ENCODE data around the gene SPPL3. TPM values are rescaled to one million over a fixed set of nuclear protein-coding genes. Genes with fewer than 3 reads are reported as not detected.
"Not testable (repeated sequence)": the region's sequence is repeated elsewhere in the genome, so short reads cannot be mapped to it uniquely, and the experiment has no call there.

Gene SPPL3
- total RNA-seq, 4 donors from 2014 or later: 25.5 to 30.4 (median 29.0) TPM

- Histone ChIP-seq H3K27ac (peak overlapping the region in 1 of 4 donors; percentile 55), H3K36me3 (no peaks in the 10 kb centered on the region), H3K4me3 (no peak overlapping the region), H3K9me3 (no peaks in the 10 kb centered on the region), H3K27me3 (no peaks in the 10 kb centered on the region), H3K4me1 (peaks cover 0 to 82% (median 42%) of the 10 kb centered on the region in 4 donors)
- no peak for TF ChIP-seq EP300 (IDR thresholded peaks at IDR 0.05)
- 53 to 61% methylated on average over 5 of the region's 5 CpGs for WGBS, 2 donors
- DNase-seq (ENCODE audit: low spot score in 2 of 2): no peak
Measured at GRCh38 chr12:120844297-120844696, 59.9 kb downstream of the SPPL3 start.

GRCh38 chr12:120843472-120843871, 60.7 kb downstream of the SPPL3 start:
- Histone ChIP-seq H3K4me1 (peaks cover 0 to 79% (median 42%) of the 10 kb centered on the region in 4 donors), H3K27me3 (no peaks in the 10 kb centered on the region), H3K27ac (peak overlapping the region in 1 of 4 donors; percentile 2), H3K4me3 (no peak overlapping the region), H3K9me3 (no peaks in the 10 kb centered on the region), H3K36me3 (no peaks in the 10 kb centered on the region)
- no peak for TF ChIP-seq EP300 (IDR thresholded peaks at IDR 0.05)
- TF ChIP-seq POLR2A (IDR thresholded peaks at IDR 0.05): no peak
- no peak for TF ChIP-seq CTCF (IDR thresholded peaks at IDR 0.05)
- no peak for DNase-seq (ENCODE audit: low spot score in 2 of 2)
- 84 to 91% methylated on average over 4 to 6 of the region's 6 CpGs for WGBS, 2 donors

- no peaks in the 10 kb centered on the region for H3K27me3 ChIP-seq
- peak overlapping the region in 2 of 4 donors; percentile 38 to 65 for H3K27ac ChIP-seq
- no peak overlapping the region for H3K4me3 ChIP-seq
- 81 to 89% methylated on average over 3 of the region's 3 CpGs for WGBS, 2 donors
- no peak for TF ChIP-seq CTCF (IDR thresholded peaks at IDR 0.05)
- no peak for TF ChIP-seq POLR2A (IDR thresholded peaks at IDR 0.05)
- no peak for TF ChIP-seq EP300 (IDR thresholded peaks at IDR 0.05)
- H3K4me1 ChIP-seq: peaks cover 0 to 70% (median 38%) of the 10 kb centered on the region in 4 donors
- no peaks in the 10 kb centered on the region for H3K36me3 ChIP-seq
- H3K9me3 ChIP-seq: no peaks in the 10 kb centered on the region
- DNase-seq (ENCODE audit: low spot score in 2 of 2): no peak
Measured at GRCh38 chr12:120842595-120842994, 61.6 kb downstream of the SPPL3 start.

GRCh38 chr12:120841525-120841924, 62.6 kb downstream of the SPPL3 start:
- peak overlapping the region in 3 of 4 donors; percentile 15 to 65 (median 38) for H3K27ac ChIP-seq
- WGBS, 2 donors: 34 to 38% methylated on average over 3 of the region's 3 CpGs
- no peaks in the 10 kb centered on the region for H3K27me3 ChIP-seq
- no peaks in the 10 kb centered on the region for H3K9me3 ChIP-seq
- TF ChIP-seq CTCF (IDR thresholded peaks at IDR 0.05) (no peak), POLR2A (IDR thresholded peaks at IDR 0.05) (no peak)
- peaks cover 0 to 62% (median 30%) of the 10 kb centered on the region in 4 donors for H3K4me1 ChIP-seq
- H3K4me3 ChIP-seq: no peak overlapping the region
- no peaks in the 10 kb centered on the region for H3K36me3 ChIP-seq
- DNase-seq (ENCODE audit: low spot score in 2 of 2): no peak

- Histone ChIP-seq H3K9me3 (no peaks in the 10 kb centered on the region), H3K36me3 (no peaks in the 10 kb centered on the region), H3K4me1 (peaks cover 0 to 61% (median 27%) of the 10 kb centered on the region in 4 donors), H3K27ac (no peak overlapping the region), H3K27me3 (no peaks in the 10 kb centered on the region), H3K4me3 (no peak overlapping the region)
- no peak for DNase-seq (ENCODE audit: low spot score in 2 of 2)
- 82 to 95% methylated on average over 1 of the region's 1 CpG for WGBS, 2 donors
- TF ChIP-seq EP300 (IDR thresholded peaks at IDR 0.05) (no peak), POLR2A (IDR thresholded peaks at IDR 0.05) (no peak), CTCF (IDR thresholded peaks at IDR 0.05) (no peak)
Measured at GRCh38 chr12:120839503-120839902, 64.7 kb downstream of the SPPL3 start.

- 86 to 100% methylated on average over 1 to 3 of the region's 4 CpGs for WGBS, 2 donors
- H3K9me3 ChIP-seq; H3K27ac ChIP-seq; DNase-seq (ENCODE audit: low spot score in 2 of 2); H3K36me3 ChIP-seq; H3K27me3 ChIP-seq; H3K4me3 ChIP-seq: not testable (repeated sequence)
- H3K4me1 ChIP-seq: peaks cover 0 to 61% (median 26%) of the 10 kb centered on the region in 4 donors
Measured at GRCh38 chr12:120838629-120839383, 65.4 kb downstream of the SPPL3 start.

All from tibial nerve (tissue), 4 donors.